Lung (tissue), 12 donors: ENCODE data around the gene LRRC27. TPM values are rescaled to one million over a fixed set of nuclear protein-coding genes. Genes with fewer than 3 reads are reported as not detected.

Experiments
- ATAC-seq: fragments of 200-7000 bp; cut with Tn5 transposase; one replicate; pipeline ENCODE4 v1.9.1; 2020; ENCODE audit warnings: moderate number of reproducible peaks; ENCODE audit not compliant: insufficient read depth, low FRiP score
- DNase-seq, 3 donors: peaks; one replicate each; pipeline ENCODE4 v3.0.0-alpha.2; 2013 to 2017
- H3K27ac ChIP-seq, 2 donors: one replicate each; pipeline ENCODE4 v1.5.1; 2013; ENCODE audit warnings: mild to moderate bottlenecking in 2 of 2, moderate library complexity in 2 of 2, control low read depth in 1 of 2, inconsistent platforms in 1 of 2, low read depth in 1 of 2, low read length in 1 of 2
- H3K27me3 ChIP-seq, 3 donors: one replicate each; pipeline ENCODE4 v1.5.1; 2013; ENCODE audit warnings: low read length in 2 of 3; ENCODE audit not compliant: control insufficient read depth in 3 of 3, insufficient read depth in 3 of 3
- H3K36me3 ChIP-seq, 4 donors: one replicate each; pipeline ENCODE4 v1.5.1; 2013; ENCODE audit warnings: low read length in 4 of 4, mild to moderate bottlenecking in 1 of 4, moderate library complexity in 1 of 4; ENCODE audit not compliant: control insufficient read depth in 4 of 4, insufficient read depth in 4 of 4
- H3K4me1 ChIP-seq, 5 donors: one replicate each; pipeline ENCODE4 v1.5.1; 2013; ENCODE audit warnings: low read length in 5 of 5, mild to moderate bottlenecking in 2 of 5, moderate library complexity in 1 of 5; ENCODE audit not compliant: control insufficient read depth in 5 of 5, insufficient read depth in 5 of 5
- H3K4me3 ChIP-seq: one replicate; pipeline ENCODE4 v1.5.1; 2013; ENCODE audit warnings: mild to moderate bottlenecking, control low read depth, moderate library complexity
- H3K9ac ChIP-seq, 2 donors: one replicate each; pipeline ENCODE4 v1.5.1; 2013; ENCODE audit warnings: low read length in 2 of 2, control low read depth in 1 of 2; ENCODE audit not compliant: insufficient read depth in 1 of 2
- H3K9me3 ChIP-seq, 4 donors: one replicate each; pipeline ENCODE4 v1.5.1; 2013; ENCODE audit warnings: low read length in 3 of 4, mild to moderate bottlenecking in 1 of 4, moderate library complexity in 1 of 4; ENCODE audit not compliant: control insufficient read depth in 4 of 4, insufficient read depth in 3 of 4
- WGBS, 2 donors: extraction: QIAGEN DNeasy Blood & Tissue Kit; methylation state at CpG; one replicate each; pipeline ENCODE4 v1.1.7; 2013; 5-methylcytosine and 5-hydroxymethylcytosine counted together
- polyA plus RNA-seq, 2 donors: library from polyadenylated mRNA; stranded (reverse); fragments of 200-250 nt; gene quantifications; one replicate each; pipeline ENCODE4 v1.2.1, GENCODE V29; 2013
- total RNA-seq, 2 donors: library from RNA; depleted of rRNA in 1 of 2; stranded (reverse); fragments of >200 nt in 1 of 2; gene quantifications; one replicate each; pipeline ENCODE4 v1.2.1, GENCODE V29; 2014 to 2021
- TF ChIP-seq, protein P1 (sequence below): IDR thresholded peaks from 2 replicates; pipeline ENCODE4 v1.5.1; 2012; ENCODE audit warnings: mild to moderate bottlenecking; ENCODE audit errors: control extremely low read depth, extremely low read depth
- donor health status: control.
- donor health status: control.
- donor health status: Bipolar disorder and iron deficiency.
- donor health status: healthy.
- donor health status: DM: yes; HTN: yes; CAD: no.

LRRC27 gene
- total and polyA plus RNA-seq, 4 donors: 5.8 to 25.5 (median 17.2) TPM

DNA sequence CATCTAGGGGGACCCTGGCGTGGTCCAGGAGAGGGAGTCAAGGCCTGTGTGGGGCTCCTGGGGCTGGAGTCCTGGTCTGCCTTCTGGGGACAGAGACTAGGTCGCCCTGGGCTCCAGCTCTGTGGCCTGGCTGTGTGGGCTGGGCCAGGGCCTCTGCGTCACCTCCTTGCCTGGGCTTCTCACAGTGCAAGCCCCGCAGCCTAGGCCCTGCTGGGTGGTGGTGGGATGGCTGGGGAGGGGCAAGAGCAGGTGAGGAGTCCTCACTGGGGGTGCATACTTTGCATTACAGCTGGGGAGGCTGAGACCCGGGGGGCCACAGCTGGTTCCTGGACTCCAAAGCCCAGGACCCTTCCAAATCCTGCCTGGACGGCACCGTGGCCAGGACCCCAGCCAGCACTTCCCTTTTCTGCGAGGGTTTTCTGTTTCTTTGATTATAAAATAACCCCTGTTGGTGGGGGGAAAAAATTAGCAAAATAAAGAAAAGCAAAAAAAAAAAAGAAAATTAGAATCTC, 88.5 kb downstream of the LRRC27 start:
- Histone ChIP-seq H3K36me3 (peaks cover 0 to 7% (median under 1%) of the 10 kb centered on the region in 4 donors), H3K9me3 (peaks cover 0 to 4% (median 0%) of the 10 kb centered on the region in 4 donors), H3K27me3 (no peaks in the 10 kb centered on the region), H3K27ac (peak overlapping the region in 1 of 2 donors; percentile 97), H3K4me3 (no peak overlapping the region), H3K4me1 (peaks cover 4 to 59% (median 34%) of the 10 kb centered on the region in 5 donors), H3K9ac (no peak overlapping the region)
- ATAC-seq (no peak), DNase-seq (no peak)
- TF ChIP-seq, protein P1, sequence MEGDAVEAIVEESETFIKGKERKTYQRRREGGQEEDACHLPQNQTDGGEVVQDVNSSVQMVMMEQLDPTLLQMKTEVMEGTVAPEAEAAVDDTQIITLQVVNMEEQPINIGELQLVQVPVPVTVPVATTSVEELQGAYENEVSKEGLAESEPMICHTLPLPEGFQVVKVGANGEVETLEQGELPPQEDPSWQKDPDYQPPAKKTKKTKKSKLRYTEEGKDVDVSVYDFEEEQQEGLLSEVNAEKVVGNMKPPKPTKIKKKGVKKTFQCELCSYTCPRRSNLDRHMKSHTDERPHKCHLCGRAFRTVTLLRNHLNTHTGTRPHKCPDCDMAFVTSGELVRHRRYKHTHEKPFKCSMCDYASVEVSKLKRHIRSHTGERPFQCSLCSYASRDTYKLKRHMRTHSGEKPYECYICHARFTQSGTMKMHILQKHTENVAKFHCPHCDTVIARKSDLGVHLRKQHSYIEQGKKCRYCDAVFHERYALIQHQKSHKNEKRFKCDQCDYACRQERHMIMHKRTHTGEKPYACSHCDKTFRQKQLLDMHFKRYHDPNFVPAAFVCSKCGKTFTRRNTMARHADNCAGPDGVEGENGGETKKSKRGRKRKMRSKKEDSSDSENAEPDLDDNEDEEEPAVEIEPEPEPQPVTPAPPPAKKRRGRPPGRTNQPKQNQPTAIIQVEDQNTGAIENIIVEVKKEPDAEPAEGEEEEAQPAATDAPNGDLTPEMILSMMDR: no peak
- 15 to 40% methylated on average over 8 of the region's 8 CpGs for WGBS, 2 donors

DNA sequence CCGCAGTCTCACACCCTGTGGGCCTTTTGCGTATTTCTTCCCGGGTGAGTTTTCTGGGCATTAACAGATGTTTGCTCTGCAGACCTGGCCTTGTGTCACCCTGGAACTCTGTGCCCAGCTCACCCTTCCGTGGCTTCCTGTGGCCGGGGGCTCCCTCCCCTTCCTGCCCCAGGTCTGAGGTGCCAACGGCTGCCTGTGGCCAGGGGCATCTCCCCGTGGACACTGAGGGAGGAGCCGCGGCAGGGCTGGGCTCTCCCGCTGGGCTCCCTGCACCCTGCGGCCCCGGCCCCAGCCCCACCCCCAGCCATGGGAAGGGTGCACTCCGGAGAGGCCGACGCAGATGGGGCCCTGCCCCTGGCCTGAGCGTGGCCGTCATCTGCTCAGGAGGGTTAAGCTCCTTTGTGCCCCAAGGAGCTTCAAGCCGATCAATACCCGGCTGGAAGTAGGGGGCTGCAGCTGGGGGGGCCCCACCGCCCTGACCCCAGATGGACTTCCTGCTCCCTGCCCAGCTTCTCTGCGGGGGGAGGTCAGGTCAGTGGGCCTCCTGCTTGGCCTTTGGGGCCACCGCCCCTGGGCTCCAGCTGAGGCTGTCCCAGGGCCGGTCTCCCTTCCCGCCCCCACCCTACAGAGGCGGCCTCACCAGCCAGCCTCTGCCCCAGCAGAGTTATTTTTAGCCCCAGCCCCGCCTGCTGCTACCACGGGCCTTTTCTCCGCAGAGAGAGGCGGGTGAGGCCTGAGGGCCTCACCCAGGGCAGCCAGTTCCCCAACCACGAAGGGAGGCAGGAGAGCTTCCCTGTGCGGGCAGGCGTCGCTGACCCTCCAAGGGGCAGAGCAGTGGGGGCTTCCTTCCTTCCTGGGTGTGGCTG, 89.2 kb downstream of the LRRC27 start:
- ATAC-seq: peak; percentile 69

DNA sequence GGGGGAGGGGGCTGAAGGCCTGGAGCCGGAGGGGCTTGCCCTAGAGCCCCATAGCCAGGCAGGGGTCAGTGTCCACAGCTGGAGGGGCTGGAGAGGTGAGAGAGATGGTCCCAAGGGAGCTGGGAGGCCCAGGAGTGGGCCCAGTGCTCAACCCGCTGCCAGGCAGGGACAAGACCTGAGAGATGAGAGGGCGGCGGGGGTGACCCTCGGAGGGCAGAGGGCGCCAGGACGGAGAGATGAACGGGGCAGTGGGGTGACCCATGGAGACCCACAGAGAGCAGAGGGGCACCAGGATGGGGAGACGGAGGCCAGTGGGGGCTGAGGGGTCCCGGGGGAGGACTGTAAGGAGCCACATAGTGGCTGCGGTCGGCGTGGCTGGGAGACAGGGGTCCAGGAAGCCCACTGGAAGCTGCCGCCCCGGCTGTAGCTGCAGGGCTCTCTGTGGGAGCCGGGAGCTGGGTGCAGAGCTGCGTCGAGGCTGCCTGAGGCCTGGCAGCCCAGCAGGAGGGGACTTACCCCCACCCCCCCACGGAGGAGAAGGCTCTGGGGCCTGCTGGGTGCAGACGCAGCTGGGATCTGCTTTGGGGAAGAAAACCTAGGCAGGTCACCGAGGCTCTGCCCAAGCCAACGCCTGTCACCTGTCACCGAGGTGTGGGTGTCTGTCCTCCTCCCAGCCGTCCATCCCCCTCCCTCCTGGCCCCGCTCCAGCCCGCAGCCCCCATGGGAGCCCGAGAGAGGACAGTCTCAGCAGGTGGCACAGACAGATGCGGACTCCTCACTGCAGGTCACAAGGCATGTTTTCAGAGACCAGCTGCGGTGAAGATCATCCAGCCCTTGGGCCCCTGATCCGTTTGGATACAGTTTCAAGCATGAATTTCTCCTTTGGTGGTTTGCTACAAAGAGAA, 90.1 kb downstream of the LRRC27 start:
- DNase-seq (no peak), ATAC-seq (no peak)
- Histone ChIP-seq H3K27ac (peak overlapping the region; percentile 62 to 97), H3K4me1 (peaks cover 4 to 57% (median 34%) of the 10 kb centered on the region in 5 donors), H3K9ac (peak overlapping the region in 1 of 2 donors; percentile 13), H3K9me3 (peaks cover 0 to 4% (median 0%) of the 10 kb centered on the region in 4 donors), H3K4me3 (no peak overlapping the region), H3K27me3 (no peaks in the 10 kb centered on the region), H3K36me3 (peaks cover 0 to 6% (median 0%) of the 10 kb centered on the region in 4 donors)
- TF ChIP-seq, protein P1: no peak
- 38 to 61% methylated on average over 27 to 30 of the region's 30 CpGs for WGBS, 2 donors

More for the DNA sequence above, 89.2 kb downstream of the LRRC27 start:
- WGBS, 2 donors: 5 to 8% methylated on average over 33 of the region's 33 CpGs
- peak; percentile 66 to 82 (median 71) for DNase-seq
- H3K9me3 ChIP-seq: peaks cover 0 to 4% (median 0%) of the 10 kb centered on the region in 4 donors
- peak overlapping the region in 1 of 2 donors; percentile 13 for H3K9ac ChIP-seq
- TF ChIP-seq, protein P1: no peak
- peaks cover 4 to 59% (median 34%) of the 10 kb centered on the region in 5 donors for H3K4me1 ChIP-seq
- H3K27me3 ChIP-seq: no peaks in the 10 kb centered on the region
- peaks cover 0 to 7% (median 0%) of the 10 kb centered on the region in 4 donors for H3K36me3 ChIP-seq
- peak overlapping the region; percentile 62 to 97 for H3K27ac ChIP-seq
- H3K4me3 ChIP-seq: no peak overlapping the region
